Hepatocyte (in vitro differentiated cells): ENCODE measurements around the gene CHKB. TPM values are rescaled to one million over a fixed set of nuclear protein-coding genes. Genes with fewer than 3 reads are reported as not detected.

Source experiments
- DNase-seq: peaks from one replicate; pipeline ENCODE4 v3.0.0-alpha.2; 2016; ENCODE audit warnings: low spot score
- H2AFZ ChIP-seq: fragments of 200-600 bp; sonication (generic); 2 replicates; pipeline ENCODE4 v1.6.0; 2016; ENCODE audit warnings: antibody characterized with exemption, mild to moderate bottlenecking
- H3K27ac ChIP-seq: fragments of 200-600 bp; sonication (generic); 2 replicates; pipeline ENCODE4 v1.5.1; 2016; ENCODE audit warnings: mild to moderate bottlenecking
- H3K27me3 ChIP-seq: fragments of 200-600 bp; sonication (generic); 2 replicates; pipeline ENCODE4 v1.6.1; 2016
- H3K36me3 ChIP-seq: fragments of 200-600 bp; sonication (generic); replicated peaks from 2 replicates; pipeline ENCODE4 v1.5.1; 2016; ENCODE audit warnings: low read depth; ENCODE audit not compliant: insufficient read depth
- H3K4me1 ChIP-seq: fragments of 200-600 bp; sonication (generic); 2 replicates; pipeline ENCODE4 v1.5.1; 2016; ENCODE audit warnings: mild to moderate bottlenecking, moderate library complexity; ENCODE audit not compliant: insufficient read depth
- H3K4me2 ChIP-seq: fragments of 200-600 bp; sonication (generic); 2 replicates; pipeline ENCODE4 v1.6.0; 2016
- H3K4me3 ChIP-seq: fragments of 200-600 bp; sonication (generic); 2 replicates; pipeline ENCODE4 v1.5.1; 2016; ENCODE audit warnings: mild to moderate bottlenecking
- H3K79me2 ChIP-seq: fragments of 200-600 bp; sonication (generic); 2 replicates; pipeline ENCODE4 v1.6.0; 2017; ENCODE audit warnings: mild to moderate bottlenecking
- H3K9me2 ChIP-seq: fragments of 200-600 bp; sonication (generic); replicated peaks from 2 replicates; pipeline ENCODE4 v1.6.0; 2017; ENCODE audit warnings: mild to moderate bottlenecking; ENCODE audit not compliant: insufficient read depth
- H3K9me3 ChIP-seq: fragments of 200-600 bp; sonication (generic); 2 replicates; pipeline ENCODE4 v1.5.1; 2016; ENCODE audit warnings: low read depth, mild to moderate bottlenecking
- H4K20me1 ChIP-seq: fragments of 200-600 bp; sonication (generic); 2 replicates; pipeline ENCODE4 v1.6.0; 2016; ENCODE audit warnings: mild to moderate bottlenecking; ENCODE audit not compliant: insufficient read depth, poor library complexity, severe bottlenecking
- EZH2 ChIP-seq: fragments of 200-600 bp; sonication (generic); IDR thresholded peaks from 2 replicates; pipeline ENCODE4 v1.6.1; 2016; ENCODE audit warnings: antibody characterized with exemption, mild to moderate bottlenecking, borderline replicate concordance
- EZH2phosphoT487 ChIP-seq: fragments of 200-600 bp; sonication (generic); IDR thresholded peaks from one replicate; pipeline ENCODE4 v1.6.1; 2018; ENCODE audit warnings: antibody characterized with exemption, mild to moderate bottlenecking, low read depth, moderate library complexity; ENCODE audit not compliant: unreplicated experiment, severe bottlenecking
- WGBS: methylation state at CpG from one replicate; pipeline ENCODE4 v1.1.6; 2016; ENCODE audit warnings: low lambda C conversion rate; ENCODE audit errors: missing lambda C conversion rate; 5-methylcytosine and 5-hydroxymethylcytosine counted together
- polyA plus RNA-seq: library from polyadenylated mRNA; unstranded; fragments of >200 nt; fragmentation: Nextera tagmentation; extraction: Ambion mirVana; gene quantifications from 2 replicates; pipeline ENCODE4 v1.2.1, GENCODE V29; 2016
- total RNA-seq: library from RNA; depleted of rRNA; stranded (reverse); fragments of >200 nt; gene quantifications from 2 replicates; pipeline ENCODE4 v1.2.3, GENCODE V29; 2014
- TF ChIP-seq, protein P1 (sequence below): fragments of 200-600 bp; sonication (generic); IDR thresholded peaks from 2 replicates; pipeline ENCODE4 v1.5.1; 2016; ENCODE audit warnings: antibody characterized with exemption, mild to moderate bottlenecking; ENCODE audit not compliant: poor library complexity

The CHKB gene
- total and polyA plus RNA-seq, 2 experiments from 2014 or later = 54.9 to 89.7 TPM

DNA sequence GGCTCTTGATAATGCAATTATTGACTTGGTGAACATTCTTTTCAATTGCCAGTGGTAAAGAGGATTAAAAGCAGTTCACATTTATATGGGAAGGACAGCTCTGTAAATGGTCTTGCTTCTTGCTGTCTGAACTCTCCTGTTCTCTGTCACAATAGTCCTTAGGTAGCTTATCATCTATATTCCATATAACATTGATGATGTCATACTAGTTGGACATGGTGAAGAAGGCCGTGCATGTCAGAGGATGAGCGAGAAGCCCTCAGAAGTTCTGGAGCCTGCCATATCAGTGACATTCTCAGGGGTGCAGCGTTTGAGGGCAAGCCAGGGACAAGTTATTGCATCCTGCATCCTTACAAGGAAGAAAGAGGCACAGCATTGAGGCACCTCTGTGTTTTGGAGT lies 2.6 kb upstream of the CHKB start:
- Histone ChIP-seq H3K9me3 (no peaks in the 10 kb centered on the region), H3K27ac (no peak overlapping the region), H4K20me1 (no peaks in the 10 kb centered on the region), H3K9me2 (no peaks in the 10 kb centered on the region), H3K79me2 (peaks cover 18% of the 10 kb centered on the region), H3K4me1 (peaks cover 13% of the 10 kb centered on the region), H2AFZ (no peak overlapping the region), H3K4me3 (no peak overlapping the region), H3K4me2 (no peak overlapping the region), H3K36me3 (no peaks in the 10 kb centered on the region), H3K27me3 (no peaks in the 10 kb centered on the region)
- WGBS = 95% methylated on average over 3 of the region's 3 CpGs
- TF ChIP-seq EZH2 (no peak), EZH2phosphoT487 (no peak)
- TF ChIP-seq, protein P1, sequence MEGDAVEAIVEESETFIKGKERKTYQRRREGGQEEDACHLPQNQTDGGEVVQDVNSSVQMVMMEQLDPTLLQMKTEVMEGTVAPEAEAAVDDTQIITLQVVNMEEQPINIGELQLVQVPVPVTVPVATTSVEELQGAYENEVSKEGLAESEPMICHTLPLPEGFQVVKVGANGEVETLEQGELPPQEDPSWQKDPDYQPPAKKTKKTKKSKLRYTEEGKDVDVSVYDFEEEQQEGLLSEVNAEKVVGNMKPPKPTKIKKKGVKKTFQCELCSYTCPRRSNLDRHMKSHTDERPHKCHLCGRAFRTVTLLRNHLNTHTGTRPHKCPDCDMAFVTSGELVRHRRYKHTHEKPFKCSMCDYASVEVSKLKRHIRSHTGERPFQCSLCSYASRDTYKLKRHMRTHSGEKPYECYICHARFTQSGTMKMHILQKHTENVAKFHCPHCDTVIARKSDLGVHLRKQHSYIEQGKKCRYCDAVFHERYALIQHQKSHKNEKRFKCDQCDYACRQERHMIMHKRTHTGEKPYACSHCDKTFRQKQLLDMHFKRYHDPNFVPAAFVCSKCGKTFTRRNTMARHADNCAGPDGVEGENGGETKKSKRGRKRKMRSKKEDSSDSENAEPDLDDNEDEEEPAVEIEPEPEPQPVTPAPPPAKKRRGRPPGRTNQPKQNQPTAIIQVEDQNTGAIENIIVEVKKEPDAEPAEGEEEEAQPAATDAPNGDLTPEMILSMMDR = no peak
- DNase-seq = no peak

DNA sequence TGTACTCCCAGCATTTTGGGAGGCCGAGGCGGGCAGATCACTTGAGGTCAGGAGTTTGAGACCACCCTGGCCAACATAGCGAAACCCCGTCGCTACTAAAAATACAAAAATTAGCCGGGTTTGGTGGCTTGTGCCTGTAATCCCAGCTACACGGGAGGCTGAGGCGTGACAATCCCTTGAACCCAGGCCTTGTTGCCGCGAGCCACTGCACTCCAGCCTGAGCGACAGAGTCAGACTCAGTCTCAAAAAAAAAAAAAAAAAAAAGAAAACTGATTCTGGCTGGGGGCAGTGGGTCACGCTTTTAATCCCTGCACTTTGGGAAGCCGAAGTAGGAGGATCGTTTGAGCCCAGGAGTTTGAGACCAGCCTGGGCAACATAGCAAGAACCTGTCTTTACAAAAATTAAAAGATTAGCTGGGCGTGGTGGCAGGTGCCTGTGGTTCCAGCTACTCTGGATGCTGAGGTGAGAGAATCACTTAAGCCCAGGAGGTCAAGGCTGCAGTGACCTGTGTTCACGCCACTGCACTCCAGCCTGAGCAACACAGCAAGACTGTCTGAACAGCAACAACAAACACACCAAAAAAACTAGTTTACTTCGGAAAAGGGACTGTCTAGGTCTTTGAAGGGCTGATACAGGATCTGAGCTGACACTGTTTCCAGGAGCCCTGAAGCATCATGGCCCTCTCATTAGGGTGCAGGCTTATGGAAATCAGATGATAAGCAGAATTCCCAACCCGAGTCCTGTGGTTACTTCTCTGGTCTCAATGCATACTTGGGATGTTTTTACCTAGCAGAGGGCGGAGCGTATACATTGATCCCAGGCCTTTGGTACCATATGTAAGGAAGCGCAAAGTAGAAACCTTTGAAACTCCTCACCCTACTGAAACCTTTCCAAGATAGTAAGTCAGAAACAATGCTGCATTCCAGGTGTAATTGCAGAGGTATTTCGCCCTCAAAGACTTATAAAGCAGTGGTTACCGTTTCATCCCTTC lies 1.8 kb upstream of the CHKB start:
- no peak for TF ChIP-seq EZH2
- TF ChIP-seq EZH2phosphoT487 = no peak
- Histone ChIP-seq H3K79me2 (peaks cover 18% of the 10 kb centered on the region), H2AFZ (no peak overlapping the region), H3K4me2 (peak overlapping the region; percentile 81), H3K4me1 (peaks cover 13% of the 10 kb centered on the region), H3K27ac (no peak overlapping the region), H3K9me3 (no peaks in the 10 kb centered on the region), H3K27me3 (no peaks in the 10 kb centered on the region), H3K4me3 (no peak overlapping the region), H3K36me3 (no peaks in the 10 kb centered on the region), H3K9me2 (no peaks in the 10 kb centered on the region), H4K20me1 (no peaks in the 10 kb centered on the region)
- whole genome bisulfite sequencing = 90% methylated on average over 21 of the region's 23 CpGs
- DNase-seq = no peak

DNA sequence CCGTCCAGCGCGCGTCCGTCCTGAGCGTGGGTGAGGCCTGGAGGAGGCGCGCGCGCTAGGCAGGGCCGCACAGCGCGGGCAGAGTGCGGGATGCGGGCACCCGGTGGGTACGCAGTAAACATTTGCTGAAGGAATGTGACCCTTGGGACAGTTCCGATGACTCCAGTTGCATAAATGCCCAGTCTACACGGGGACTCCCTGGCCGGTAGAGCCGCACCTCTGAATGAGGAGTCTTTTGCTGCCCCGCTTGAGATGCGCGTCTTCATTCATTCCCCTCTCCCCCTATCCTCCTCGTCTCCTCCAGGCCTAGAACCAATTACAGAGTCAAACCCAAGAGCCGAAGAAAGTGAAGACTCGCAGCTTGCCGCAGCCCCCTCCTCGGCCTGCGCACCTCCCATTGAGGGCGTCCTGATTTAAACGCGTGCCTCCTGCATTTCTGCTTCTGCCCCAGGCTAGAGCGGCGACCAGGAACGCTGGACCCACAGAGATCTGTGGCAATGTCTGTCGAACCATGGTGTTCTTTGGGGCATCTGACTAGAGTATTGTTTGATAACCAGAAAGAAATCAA lies 729 bp upstream of the CHKB start:
- 9% methylated on average over 24 of the region's 37 CpGs for WGBS
- H3K4me3 ChIP-seq = peak overlapping the region; percentile 32
- H3K4me1 ChIP-seq = peaks cover 13% of the 10 kb centered on the region
- H3K27me3 ChIP-seq = no peaks in the 10 kb centered on the region
- peak overlapping the region; percentile 6 for H3K27ac ChIP-seq
- no peaks in the 10 kb centered on the region for H3K36me3 ChIP-seq
- peak overlapping the region; percentile 24 for H2AFZ ChIP-seq
- peak overlapping the region; percentile 81 for H3K4me2 ChIP-seq
- DNase-seq = no peak
- TF ChIP-seq EZH2phosphoT487 = no peak
- TF ChIP-seq EZH2 = no peak
- TF ChIP-seq, protein P1 = no peak
- H3K9me2 ChIP-seq = no peaks in the 10 kb centered on the region
- peaks cover 18% of the 10 kb centered on the region for H3K79me2 ChIP-seq
- H4K20me1 ChIP-seq = no peaks in the 10 kb centered on the region
- no peaks in the 10 kb centered on the region for H3K9me3 ChIP-seq

DNA sequence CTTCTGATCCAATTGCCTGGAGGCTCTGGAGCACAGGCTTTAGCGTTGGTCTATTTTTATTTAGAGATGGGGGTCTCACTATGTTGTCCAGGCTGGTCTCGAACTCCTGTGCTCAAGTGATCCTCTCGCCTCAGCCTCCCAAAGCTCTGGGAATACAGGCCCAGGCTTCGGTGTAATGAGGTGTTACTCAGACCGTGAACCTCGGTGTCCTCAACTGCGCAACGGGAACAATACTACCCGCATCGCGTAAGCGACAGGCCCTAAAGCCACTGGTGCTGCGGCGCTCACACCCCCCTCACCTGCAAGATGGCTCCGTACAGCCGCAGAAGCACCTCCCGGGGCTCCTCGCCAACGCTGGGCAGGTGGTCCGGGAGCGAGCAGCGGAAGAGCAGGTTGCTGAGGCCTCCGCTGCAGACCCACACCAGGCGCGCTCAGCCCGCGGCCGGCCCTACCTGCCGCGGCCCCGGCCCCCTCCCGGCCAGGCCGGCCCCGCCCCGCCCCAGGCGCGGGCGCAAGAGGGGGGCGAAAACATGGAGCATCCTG lies 628 bp downstream of the CHKB start:
- DNase-seq = no peak
- H3K27ac ChIP-seq = peak overlapping the region; percentile 93
- H3K27me3 ChIP-seq = no peaks in the 10 kb centered on the region
- TF ChIP-seq, protein P1 = no peak
- TF ChIP-seq EZH2phosphoT487 = no peak
- TF ChIP-seq EZH2 = no peak
- peak overlapping the region; percentile 39 for H2AFZ ChIP-seq
- H4K20me1 ChIP-seq = no peaks in the 10 kb centered on the region
- no peaks in the 10 kb centered on the region for H3K9me2 ChIP-seq
- H3K4me1 ChIP-seq = peaks cover 13% of the 10 kb centered on the region
- H3K4me2 ChIP-seq = peak overlapping the region; percentile 92
- H3K4me3 ChIP-seq = peak overlapping the region; percentile 23
- peaks cover 18% of the 10 kb centered on the region for H3K79me2 ChIP-seq
- H3K9me3 ChIP-seq = no peaks in the 10 kb centered on the region
- H3K36me3 ChIP-seq = no peaks in the 10 kb centered on the region
- WGBS = 8% methylated on average over 27 of the region's 39 CpGs
